GM04503 (cell line): Measurements from ENCODE around the gene WFS1.

Experiments
- DNase-seq: peaks from one replicate; pipeline ENCODE4 v3.0.0-alpha.2; 2012; ENCODE audit warnings: low read depth

The WFS1 gene

DNA sequence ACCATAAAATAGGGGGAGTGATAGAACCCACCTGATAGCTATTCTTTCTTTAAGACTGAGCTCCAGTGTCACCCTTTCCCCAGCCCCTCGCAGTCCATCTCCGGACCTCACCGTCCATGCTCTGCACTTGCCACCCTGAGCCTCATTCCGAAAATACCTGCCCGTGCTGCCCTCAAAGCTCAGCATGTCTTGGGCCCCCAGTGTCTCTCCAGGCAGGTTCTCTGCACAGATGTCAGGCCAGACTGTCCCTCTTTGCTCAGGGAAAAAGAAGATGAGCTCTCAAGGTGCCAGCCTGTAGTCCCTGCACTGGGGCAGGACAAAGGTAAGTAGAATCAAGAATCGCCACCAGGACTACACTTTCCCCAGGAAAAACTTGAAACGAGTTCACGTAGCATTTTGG lies 9.8 kb upstream of the WFS1 start:
- no peak for DNase-seq

DNA sequence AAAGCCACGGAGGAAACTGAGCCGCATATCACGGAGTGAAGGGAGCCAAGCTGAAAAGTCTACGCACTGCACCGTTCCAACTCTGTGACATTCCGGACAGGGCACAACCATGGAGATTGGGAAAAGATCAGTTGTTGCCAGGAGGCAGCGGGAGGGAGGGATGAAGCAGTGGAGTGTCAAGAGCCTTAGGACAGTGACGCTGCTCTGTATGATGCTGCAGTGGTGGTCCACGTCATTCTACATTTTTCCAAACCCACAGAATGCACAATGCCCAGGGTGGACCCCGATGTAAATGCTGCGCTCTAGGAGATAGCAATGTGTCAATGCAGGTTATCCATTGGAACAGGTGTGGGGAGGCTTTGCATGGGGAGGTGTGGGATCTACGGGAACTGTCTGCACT lies 7.5 kb upstream of the WFS1 start:
- no peak for DNase-seq

DNA sequence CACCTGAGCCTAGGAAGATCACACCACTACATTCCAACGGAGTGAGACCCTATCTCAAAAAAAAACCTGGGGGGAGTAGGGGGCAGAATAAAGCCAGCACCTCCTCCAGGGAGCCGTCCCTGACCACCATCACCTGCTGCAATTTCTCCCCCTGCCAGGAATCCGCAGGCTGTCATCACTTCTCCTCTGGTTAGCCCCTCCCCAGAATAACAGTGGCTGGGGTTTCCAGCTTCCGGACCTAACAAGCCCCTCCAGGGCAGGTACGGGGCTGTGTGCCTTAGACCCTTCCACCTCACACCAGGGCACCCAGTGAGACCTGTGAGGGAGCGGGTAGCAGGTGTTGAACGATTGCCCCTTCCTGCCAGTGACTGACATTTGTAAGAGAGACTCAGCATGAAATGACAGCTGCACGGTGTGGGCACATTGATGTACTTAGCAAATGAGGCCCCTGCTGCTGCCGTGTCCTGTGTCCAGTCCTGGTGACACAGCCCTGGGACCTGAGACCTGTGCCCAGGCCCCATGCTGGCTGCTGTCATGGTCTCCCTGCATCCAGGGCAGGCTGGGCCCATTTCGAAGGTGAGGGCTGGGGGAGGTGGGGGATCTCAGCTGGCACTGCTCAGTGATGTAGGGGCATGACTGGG lies 6.7 kb upstream of the WFS1 start:
- DNase-seq: no peak

DNA sequence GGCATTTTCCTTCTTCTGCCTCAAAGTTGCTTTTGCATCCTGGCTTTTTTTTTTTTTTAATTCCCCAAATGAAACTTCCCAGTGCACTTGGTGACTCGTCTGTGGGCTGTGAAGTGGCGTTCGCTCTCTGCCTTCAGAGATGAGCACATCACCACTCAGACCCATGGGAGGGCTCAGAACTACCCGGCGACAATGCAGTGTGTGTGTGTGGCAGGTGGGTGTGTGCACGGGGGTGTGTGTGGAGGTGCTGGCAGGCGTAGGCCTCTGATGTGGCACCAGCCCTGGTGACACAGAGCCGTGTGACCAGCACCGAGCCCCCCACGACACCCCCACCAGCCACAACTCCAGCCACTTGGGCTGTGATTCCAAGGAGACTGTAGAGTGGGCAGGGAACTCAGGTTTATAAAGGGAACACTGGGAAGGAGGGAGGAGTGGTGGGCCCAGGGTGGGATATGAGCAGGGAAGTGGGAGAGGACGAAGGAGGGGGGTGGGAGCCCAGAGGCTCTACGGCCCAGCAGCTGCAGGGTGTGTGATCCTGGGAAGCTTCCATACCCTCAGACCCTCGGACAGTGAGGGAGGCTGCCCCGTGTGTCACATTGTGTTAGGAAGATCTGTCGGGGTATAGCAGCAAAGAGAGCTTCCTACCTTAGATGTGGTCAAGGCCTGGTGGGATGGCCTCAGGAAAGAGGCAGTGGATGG lies 6.0 kb upstream of the WFS1 start:
- DNase-seq: no peak

DNA sequence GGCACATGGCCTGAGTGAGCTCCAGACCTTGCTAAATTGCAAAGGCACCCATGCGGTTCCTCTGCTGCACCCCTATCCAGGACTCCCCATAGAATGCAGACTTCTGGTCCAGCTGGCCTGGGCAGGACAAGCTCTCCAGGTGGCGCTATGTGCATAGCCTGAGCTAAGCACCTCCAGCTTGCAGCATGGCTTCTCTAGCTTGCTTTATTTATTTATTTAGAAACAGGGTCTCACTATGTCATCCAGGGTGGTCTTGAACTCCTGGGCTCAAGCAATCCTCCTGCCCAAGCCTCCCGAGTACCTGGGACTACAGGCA lies 5.5 kb upstream of the WFS1 start:
- no peak for DNase-seq

DNA sequence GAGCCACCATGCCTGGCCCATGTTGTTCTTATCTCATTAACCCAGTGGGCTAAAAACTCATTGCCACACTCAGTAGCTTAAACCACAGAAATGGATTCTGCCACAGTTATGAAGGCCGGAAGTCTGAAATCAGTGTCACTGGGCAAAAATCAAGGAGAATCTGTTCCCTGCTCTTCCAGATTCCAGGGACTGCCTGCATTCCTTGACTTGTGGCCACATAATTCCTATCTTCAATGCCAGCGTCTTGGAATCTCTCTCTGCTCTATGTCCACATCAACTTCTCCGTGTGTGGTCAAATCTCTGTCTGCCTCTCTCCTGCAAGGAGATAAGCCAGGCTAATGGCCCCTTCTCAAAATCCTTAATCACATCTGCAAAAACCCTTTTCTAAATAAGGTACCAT lies 4.1 kb upstream of the WFS1 start:
- no peak for DNase-seq

DNA sequence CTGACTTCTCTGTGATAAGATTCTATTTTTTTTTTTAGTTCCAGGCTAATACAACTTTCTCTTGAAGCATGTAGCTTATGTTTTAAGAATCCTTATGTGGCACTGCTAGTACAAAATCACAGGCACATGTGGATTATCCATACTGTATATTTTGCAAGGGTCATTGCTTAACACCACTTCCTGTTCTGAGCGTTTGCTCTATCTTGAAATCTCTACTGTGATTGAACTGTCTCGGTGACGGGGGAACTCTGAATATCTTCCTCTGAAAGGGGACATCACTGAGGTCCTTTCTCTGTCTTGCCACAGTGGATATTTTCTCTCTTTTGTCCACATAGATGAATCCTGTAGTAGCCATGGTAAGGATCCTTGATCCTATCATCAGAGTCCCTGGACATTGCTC lies 2.1 kb upstream of the WFS1 start:
- no peak for DNase-seq

DNA sequence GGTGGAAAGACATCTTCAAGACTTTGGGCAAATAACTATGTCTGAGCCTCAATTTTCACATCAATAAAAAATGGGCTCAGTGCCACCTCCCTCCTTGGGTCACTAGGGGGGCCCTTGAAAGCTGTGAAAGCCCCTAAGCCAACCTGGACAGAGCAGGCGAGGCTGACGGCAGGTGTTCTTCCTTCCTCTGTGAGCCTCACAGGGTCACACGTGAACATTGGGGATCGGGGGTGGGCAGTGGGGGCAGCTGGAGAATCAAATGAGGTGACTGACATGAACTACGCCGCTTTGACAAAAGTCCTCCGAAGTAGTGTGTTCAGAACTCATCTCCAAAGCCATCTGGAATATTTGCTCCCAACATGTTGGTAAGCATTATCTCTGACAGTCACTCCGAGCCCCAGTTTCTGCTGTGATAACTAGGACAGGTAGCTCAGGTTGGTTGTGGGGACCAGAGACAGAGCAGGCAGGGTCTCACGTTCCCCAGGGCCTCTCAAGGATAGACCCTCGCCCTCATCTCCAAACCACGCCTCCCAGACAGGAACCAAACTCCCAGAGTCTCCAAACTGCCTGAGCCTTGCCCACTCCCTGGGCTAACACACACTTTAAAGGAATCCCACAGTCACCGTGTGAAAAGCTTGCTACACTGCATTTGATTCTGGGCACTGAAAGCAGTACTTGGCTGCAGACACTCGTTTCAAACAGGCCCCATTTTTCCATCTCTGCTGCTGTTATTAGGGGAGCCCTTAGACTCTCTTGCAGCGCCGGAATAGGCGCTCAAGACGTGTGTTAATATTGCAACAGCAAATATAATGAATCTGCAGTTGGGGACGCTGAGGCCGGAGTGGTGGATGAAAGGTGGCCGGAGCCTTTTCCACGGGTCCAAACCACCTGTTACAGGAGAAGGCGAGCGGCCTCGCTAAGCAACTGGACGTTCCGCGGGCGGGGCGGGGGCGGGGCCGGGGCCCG lies 717 bp upstream of the WFS1 start:
- DNase-seq: no peak

DNA sequence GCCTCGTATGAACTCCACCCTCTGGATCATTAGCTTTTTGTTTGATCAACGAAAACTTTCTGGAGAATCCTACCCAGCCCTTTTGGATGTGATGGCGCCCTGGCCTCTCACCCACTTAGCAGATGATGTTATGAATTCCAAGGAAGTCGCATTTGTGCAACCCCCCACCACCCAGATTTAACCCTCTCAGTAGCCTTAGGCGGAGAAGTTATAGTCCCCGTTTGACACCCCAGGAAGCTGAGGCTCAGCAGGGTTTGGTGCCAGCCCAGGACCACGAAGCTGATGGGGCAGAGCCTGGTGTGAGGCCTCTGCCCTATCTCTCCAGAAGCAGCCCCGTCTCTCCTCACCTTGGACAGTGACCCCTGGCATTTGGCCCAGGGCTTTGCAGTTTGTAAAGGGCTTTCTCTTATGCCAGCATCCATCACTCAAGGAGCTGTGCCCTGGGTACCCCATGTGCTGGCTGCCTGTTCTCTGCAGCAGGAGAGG lies 1.0 kb downstream of the WFS1 start:
- no peak for DNase-seq

DNA sequence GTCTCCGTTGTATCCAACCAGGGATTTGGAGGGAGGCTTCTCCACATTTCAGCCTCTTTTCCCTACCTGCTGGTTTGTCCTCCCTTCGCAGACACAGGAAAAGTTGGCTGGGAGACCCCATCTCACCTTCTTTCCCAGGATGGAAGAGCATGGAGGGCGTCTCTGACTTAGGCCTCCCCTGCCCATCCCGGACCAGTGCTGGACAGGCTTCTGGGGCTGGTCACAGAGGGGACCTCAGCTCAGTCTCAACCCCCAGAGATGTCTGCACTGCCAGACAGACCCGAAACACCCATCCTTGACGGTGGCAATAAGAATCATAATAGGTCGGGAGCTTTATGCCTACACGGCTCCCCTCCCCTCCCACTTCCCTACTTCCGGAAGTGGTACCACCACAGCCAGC lies 1.6 kb downstream of the WFS1 start:
- no peak for DNase-seq

DNA sequence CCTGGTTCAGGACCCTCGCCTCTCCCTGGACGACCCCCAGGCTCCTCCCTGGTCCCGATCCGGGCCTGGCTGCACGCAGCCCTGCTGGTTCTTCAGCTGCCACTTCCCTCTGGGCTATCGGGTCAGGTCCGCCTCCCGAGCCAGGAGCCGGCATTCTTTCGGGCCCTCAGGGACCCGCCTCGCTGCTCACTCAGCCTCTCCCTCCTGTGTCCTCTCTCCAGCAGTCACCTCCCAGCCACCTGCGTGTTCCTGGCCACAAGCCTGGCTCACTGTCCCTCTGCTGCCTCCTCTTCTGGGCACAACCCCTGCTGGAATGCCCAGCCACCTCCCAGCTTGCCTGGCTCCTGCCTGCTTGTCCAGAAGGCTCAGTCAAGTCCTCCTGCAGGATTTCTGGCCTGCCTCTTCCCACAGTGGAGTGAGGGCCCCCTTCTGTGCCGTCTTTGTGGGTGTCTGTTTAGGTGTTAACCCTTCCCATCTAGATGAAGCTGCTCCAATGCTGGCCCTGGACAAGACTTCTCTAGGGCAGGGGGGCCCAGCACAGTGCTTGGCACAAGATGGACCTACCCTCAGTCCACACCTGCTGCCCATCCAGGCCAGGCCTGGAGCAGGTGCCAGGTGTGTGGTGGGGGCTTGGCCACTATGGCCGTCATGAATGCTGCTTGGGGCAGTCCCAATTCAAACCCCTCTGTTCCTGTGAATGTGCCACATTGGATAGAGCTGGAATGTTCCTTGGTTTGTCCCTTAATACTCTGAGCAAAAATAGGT lies 2.2 kb downstream of the WFS1 start:
- no peak for DNase-seq

DNA sequence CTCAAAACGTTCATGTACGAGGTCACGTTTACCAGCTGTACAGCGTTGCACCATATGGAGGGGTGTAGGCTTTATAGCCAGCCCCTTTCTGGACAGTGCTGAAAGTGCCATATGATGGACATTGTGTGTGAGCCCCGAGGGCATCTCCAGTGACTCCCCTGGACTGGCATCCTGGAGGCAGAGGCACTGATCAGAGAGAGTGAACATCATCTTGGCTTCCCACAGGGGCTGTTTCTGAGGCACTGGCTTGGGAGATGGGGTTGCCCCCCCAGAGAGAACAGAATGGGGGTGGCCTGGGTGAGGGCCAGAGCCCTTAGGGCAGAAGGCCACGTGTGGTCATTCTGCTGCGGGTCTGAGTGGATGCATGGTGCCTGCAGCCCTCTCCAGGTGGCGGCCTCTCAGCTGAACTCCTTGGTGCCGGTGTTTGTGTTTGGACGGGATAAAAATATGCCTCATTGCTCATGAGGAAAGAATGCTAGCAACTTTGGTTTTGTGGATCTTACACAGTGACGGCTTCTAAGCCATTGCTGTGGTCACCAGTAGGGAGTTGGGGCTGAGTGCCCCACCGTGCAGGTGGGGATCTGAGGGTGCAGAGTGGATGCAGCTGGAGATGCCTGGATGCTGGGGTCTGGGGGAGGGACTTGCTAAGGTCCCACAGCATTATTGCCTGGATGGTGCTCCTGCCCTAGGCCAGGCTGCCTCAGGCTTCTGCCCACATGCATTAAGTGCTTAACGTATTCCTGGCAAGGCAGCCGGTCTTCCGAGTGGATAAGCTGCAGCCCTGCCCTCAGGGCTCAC lies 3.4 kb downstream of the WFS1 start:
- DNase-seq: peak; percentile 47

DNA sequence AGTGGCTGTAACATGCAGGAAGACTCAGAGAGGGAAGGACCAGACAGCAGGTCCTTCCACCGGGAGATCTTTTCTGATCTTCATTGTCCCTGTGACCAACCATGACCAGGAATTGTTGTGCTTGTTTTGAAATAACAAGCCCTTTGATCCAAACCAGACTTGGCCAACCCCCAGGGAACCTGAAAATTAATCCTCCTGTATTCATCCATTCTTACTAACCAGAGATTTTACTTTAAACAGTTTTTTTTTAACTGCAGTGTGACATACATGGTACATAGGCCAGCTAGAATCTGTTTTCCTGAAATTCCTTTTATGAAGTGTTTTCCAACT lies 4.0 kb downstream of the WFS1 start:
- DNase-seq: no peak

DNA sequence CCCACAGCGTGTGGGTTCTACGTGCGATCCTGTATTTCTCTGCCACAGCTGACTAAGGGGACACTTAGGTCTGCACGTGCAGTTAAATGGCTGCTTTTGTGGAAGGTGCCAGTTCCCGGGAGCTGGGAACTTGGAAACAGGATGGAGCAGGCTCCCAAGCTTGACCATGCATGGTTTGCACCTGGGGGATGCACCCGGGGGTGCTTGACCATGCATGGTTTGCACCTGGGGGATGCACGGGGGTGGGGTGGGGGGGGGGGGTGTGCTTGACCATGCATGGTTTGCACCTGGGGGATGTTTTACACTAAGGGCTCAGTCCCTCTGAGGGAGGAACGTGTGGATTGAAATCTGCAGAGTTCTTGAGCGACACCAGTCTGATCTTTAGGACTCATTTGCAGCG lies 5.7 kb downstream of the WFS1 start:
- no peak for DNase-seq

DNA sequence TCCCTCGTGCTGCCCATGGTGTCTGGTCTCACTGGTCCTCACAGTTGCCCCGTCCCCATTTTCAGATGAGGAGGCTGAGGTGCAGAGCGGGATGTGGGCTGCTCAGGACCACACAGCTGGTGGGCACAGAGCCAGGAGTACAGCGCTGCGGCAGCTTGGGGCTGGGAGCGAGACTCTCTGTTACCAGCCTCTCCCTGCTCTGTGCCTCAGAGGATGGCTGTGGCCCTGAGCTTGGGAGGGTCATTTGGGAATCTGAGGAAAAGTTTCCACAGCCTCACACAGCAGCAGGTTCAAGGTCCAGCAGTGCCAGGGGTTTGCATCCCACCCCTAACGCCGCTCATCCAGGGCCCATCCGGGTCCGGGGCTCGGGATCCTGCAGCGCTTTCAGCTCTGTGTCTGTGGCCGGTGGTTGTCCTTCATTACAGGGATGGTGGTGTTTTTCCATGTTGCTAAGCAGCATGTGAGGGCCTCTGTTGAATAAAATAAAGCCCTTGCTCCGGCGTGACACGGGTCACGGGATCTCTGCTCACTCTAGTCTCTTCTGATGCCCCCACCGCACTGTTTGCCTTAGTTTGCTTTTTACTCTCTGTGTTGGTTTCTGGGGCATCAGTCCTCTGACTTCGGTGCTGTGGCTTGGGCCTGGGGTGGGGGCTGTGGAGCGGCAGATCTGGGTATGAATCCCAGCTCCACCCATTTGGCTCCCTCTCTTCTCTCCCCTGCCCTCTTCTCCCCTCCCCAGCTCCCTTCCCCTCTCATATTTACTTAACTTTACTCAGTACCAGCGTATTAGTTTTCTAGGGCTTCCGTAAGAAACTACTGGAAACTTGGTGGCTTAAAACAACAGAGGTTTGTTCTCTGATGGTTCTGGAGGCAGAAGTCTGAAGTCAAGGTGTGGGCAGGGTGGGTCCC lies 6.5 kb downstream of the WFS1 start:
- DNase-seq: no peak

DNA sequence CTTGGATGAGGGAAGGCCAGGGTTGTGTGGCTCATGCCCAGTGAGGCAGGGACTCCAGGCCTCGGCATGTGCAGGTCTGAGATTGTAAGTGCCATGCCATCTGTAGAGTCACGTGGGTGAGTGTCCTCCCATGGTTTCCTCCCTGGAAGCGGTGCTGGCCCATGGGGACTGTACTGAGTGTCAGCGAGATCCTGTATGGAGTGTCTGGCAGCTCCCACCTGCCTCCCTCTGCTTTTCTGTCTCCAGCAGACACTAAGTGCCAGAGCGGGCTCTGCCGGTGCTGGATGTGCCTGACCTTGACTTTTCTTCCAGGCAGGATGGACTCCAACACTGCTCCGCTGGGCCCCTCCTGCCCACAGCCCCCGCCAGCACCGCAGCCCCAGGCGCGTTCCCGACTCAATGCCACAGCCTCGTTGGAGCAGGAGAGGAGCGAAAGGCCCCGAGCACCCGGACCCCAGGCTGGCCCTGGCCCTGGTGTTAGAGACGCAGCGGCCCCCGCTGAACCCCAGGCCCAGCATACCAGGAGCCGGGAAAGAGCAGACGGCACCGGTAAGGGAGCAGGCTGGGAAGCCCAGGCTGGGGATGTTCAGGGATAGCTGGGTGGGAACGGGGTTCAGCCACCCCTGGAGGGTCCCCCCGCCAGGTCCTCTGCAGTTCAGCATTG lies 7.6 kb downstream of the WFS1 start:
- no peak for DNase-seq

DNA sequence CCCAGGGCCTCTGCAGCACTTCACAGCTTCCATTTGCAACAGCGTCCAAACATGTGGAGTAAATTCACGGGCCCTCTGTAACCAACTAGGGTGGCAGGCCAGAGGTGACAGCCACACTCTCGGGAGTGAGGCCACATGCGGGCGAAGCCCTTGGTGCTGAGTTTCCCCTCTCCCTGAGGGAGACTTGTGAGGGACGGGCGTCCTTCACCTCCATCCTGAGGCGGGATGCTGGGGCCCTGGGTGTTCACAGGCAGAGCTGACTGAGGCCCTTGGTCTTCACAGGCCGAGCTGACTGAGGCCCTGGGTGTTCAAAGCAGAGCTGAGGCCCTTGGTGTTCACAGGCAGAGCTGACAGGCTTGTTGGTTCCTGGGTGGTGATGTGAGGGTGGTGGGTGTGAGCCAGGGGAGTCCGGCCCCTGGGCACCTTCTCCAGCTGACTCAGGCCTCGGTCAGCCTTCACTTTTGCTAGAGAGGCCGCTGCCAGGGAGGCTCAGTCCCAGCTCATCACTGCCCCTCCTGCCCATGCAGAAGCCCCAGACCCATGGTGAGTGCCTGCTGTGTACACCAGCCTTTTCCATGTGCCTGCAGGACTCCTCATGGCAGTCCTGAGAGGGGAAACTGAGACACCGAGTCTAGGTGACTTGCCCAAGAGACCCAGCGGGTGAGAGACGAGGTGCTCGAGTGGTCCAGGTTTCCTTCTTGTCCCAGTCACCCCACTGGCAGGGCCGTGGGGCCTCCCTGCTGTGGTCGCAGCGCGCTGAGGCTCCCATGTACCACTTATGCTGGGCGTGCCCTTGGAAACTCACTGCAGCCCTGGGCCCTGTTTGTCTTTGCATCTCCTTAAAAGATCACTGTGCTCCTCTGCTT lies 8.5 kb downstream of the WFS1 start:
- DNase-seq: no peak

DNA sequence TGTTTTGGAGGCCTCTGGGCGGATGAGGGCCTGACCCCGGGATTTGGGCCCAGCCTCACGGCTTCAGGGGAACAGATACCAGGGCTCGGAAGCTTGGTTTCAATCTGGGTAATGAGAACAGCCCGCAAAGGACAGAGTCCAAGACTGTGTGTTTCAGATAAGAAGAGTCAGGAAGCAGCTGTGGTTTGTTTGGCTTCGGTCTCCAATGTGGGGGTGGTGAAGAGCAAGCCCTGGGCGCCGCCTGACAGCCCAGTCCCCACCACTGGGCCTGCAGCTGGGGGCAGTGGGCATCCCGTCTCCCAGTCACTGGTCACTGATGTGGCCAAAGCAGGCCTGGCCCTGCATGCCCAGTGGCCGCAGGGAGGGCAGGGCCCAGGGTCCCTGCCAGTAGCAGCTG lies 9.1 kb downstream of the WFS1 start:
- DNase-seq: no peak
